Left hindlimb (tissue), 1 donor: ENCODE measurements around the gene RACK1.

ENCODE experiments used
- DNase-seq: peaks from one replicate; pipeline ENCODE4 v3.0.0-alpha.2; 2018

The RACK1 gene

DNA sequence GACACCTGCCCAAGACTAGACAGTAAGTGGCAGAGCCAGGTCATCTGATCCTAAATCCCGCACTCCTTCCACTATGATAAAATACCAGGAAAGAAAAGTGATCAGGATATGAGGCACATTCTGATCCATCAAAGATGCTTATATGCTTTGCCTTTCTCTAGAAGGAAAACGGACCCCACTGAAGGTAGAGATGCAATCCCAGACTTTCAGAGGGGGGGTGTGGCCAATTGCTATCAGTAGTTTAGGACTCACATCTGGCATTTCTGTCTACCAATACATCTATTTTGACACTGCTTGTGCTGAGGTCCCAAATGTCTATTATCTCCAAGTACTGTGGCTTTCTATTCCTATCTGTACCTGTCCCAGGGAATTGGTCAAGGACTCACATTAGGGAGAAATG is 15.6 kb upstream of the RACK1 start:
- no peak for DNase-seq

DNA sequence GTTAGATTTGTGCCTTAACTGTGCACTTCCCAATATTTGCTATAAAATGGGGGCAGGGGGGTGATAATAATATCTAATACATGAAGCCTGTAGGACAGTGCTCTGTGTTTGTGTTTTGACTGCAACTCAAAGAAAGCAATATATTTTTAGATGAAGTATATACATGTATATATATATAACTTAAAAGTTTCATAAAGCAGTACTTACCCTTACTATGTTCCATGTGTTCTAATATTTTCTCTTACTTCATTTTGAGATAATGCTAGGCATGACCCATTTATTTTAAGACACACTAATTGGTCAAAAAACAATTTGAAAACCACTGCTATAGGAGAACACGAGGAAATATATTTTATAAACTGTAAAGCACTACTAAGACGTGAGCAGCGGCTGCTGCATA is 14.9 kb upstream of the RACK1 start:
- no peak for DNase-seq

DNA sequence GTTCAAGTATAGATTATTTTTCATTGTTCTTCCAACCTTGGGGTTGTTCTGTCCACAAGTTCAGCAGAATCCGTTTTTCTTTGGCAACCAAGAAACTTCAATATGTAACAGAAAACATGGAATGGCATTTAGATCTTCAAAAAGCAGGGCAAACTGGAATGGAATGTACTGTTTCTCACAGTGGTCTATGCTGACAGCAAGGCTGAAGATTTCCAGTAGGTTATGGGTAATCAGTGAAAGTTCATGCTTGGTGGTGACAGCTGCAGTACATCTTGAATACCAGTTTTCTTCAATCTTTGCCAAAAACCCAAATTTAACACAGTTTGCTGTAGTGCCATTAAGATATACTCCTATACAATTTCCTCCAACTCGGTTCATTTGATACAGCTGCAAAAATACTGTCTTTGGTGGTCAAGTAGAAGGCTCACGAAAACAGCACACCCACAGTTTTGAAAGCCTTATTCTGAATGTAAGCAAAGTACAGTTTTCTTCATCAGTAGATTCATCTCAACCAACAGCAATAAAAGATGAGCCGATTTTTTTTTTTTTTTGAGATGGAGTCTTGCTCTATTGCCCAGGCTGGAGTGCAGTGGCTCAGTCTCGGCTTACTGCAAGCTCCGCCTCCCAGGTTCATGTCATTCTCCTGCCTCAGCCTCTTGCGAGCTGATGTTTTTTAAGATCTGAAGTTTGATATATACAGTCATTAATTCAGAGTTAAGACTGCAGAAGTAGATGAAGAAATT is 12.3 kb upstream of the RACK1 start:
- no peak for DNase-seq

DNA sequence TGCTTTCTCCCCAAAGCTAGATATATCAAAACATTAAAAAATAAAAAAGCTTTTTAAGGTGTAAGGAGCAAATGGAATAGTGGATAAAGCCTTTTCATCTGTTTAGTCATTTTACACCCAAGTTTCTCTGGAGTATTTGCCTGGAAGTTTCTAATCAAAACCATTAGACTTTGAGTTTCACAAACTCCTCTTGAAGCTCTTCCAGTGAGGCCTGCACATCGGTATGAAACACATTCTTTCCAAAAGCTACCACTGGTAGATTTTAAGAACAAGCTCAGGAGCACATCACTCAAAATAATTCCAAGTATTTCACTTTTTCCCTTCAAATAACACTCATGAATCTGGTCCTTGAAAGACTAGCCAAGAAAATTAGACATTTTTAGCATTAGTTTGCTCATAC is 11.6 kb upstream of the RACK1 start:
- no peak for DNase-seq

DNA sequence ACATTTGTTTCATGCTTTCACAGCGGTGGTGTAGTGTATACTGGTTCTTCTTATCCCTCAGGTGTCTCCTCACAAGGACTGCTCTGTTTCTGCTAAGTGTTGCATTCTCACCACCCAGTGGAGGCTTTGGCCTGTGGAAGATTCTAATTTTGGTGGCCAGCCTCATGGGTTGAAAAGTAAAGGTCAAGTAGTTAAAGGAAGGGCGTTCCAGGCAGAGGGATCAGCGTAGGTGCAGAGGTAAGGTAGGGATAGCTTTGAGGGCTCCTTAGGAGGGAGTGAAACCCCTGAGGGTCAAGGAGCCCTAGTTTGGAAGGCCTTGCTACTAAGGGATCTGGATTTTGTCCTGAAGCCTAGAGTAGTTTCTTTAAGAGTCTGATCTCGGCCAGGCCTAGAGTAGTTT is 4.6 kb upstream of the RACK1 start:
- DNase-seq, result no peak

DNA sequence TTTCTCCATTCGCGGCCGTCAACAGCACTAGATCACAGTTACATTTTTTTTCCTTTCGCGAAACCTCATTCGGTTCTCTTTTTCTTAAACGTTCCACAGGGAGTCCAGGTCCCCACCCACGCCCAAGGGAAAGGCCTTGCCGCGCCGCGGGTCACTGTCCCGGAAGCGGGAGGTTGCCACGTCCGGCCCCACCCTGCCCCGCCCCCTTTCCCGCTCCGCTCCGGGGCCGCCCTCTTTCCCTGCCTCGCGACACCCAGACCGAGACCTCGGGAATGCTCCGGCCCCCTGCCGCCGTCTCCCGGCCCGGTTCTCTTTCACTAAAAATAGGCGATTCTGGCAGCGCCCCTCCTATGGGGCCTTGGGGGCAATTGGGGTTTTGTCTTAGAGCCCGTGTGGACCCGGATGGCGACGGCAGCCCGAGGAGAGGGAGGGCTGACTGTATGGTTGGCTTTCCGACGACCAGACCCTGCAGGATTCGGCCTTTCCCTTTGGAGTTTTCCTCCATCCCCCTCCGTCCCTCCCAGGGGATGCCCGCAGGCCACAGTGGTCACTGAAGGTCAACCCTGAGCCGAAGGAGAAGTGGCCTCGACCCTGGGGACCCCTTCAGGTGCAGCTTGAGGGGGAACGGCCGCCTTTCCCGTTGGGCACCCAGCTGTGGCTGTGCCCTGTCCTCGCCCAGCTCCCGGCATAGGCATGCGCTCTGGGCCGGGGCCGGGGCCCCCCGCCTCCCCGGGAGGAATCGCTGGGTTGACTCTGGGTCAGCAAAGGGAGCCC is 2.8 kb upstream of the RACK1 start:
- peak; percentile 94 for DNase-seq

DNA sequence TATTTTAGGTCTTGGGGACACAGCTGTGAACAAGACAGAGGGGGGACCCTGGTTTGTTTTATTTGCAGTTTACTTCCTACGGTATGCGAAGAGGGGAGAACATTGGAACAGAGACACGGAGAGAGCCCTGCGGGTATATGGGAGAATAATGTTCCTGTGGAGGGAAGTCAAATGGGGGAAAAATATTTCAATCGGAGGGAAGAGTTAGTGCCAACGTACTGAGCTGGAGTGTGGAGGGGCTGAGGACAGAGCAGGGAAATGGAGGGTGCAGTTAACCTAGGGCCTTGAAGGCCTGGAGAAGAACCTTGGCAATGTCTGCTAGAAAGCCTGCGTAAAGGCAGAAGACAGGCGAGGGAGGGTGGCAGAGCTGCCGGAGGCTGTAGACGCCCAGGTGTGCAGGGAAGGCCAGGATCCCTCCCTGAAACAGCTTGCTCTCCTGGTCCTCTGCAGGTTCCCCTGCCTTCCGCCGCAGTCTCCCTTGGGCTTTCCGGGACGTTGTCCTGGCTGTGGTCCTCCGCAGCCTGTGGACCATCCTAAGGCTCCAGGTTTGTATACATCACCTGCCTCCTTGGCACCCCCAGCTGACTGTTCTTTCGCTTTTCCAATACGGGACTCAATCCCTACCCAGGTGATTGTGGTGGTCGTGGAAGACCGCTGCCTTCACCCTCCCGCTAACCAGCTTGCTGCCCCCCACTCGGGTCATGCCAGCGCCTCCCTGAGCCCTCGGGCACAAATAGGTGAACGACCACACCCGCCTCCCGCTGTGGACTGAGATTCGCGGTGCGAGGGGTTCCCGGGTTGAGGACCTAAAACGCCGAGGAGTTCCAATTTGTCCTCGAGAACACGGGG is 1.9 kb upstream of the RACK1 start:
- DNase-seq, result no peak

- no peak for DNase-seq
Measured at GRCh38 chr5:181243018-181243563, 615 bp downstream of the RACK1 start.

- no peak for DNase-seq
Measured at GRCh38 chr5:181242031-181242451, 1.7 kb downstream of the RACK1 start.

- DNase-seq, result no peak
Measured at GRCh38 chr5:181241393-181241975, 2.2 kb downstream of the RACK1 start.

- DNase-seq, result no peak
Measured at GRCh38 chr5:181239062-181239663, 4.5 kb downstream of the RACK1 start.

- no peak for DNase-seq
Measured at GRCh38 chr5:181237729-181238385, 5.8 kb downstream of the RACK1 start.

DNA sequence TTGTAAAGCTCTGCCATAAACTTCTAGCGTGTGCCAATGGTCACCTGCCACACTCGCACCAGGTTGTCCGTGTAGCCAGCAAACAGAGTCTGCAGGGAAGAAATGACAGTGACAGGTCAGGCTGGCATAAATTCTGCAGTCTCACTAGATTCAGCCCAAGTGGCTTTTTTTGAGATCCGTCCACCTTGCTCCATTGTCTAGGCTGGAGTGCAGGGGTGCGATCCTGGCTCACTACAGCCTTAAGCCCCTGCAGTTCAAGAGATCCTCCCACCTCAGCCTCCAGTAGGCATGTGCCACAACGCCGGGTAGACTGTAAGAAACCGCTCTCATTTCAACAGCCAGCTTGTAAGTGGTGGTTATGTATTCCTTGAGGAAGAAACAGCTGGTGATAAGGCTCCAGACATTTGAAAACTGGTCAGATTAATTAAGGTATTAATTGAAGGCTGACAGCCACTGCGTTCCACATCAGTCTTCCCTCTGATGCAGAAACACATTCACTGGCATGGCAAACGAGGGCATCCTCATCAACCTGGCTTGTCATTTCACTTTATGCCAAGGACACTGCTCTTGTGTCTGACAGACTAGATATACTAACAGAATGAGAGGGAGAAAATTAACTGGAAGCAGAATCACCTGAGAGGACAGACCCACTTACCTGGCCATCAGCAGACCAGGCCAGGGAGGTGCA is 6.6 kb downstream of the RACK1 start:
- DNase-seq, result no peak

DNA sequence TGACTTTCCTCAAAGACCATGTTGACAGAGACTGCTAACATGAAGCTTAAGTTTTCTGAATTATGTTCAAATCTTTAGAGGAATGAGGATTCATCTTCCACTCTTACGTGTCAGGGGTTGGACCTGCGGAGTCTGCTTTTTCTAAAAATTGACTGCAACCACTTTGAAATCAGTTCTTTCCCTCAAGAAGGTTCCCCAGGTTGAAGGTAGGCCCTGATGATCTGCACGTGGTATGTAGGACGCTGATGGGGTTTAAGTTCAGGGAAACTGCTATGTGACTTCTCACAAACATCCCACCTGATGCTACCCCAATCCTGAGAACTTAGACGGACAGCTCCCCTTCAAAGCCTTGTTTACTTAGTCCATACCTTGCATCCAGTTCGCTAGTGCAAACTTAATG is 7.2 kb downstream of the RACK1 start:
- DNase-seq, result no peak

DNA sequence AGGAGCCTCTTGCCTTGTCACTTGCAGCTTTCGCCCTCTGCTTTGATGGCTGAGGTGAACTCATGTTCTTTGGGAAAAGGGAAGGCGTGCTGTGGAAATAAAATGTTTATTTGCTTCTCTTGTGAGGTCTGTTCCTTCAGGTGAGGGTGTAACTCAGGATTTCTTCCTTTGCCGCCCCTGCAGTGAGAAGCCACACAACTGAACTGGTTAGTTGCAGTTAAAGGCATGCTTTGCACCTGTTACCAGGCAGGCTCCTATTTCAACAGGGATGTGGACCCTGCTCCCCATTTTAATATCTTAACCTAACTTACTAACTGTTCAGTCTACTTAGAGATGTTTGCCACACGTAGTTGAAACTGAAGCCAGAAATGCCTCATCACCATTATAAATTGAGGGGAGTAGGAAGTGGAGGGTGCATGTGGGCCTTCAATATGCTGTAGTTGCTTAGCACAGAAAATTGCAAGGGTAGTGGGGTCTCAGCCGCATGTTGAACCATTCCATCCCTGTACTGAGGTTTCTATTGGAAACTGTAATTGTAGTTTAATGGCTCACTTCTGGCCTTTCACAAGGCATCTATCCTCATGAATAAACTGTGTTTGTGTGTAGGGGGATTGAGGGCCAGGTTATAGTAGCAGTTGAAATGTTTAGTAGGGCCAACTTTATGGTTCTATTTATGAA is 7.9 kb downstream of the RACK1 start:
- DNase-seq, result no peak

GRCh38 chr5:181235323-181235688 is 8.4 kb downstream of the RACK1 start:
- DNase-seq, result no peak

GRCh38 chr5:181234455-181235306 is 9.0 kb downstream of the RACK1 start:
- no peak for DNase-seq

- no peak for DNase-seq
Measured at GRCh38 chr5:181233801-181234454, 9.8 kb downstream of the RACK1 start.
